ENCODE results near the gene EHMT1. TPM values are rescaled to one million over a fixed set of nuclear protein-coding genes. Genes with fewer than 3 reads are reported as not detected.
"Not testable (repeated sequence)": the region's sequence is repeated elsewhere in the genome, so short reads cannot be mapped to it uniquely, and the experiment has no call there.

Gene EHMT1
- total RNA-seq, 1 experiment from 2014 or later, result 38.4 TPM

- no peak for DNase-seq (ENCODE audit: low read depth)
These were observed 141.0 kb downstream of the EHMT1 start for GRCh38 chr9:137759649-137760321.

GRCh38 chr9:137760426-137760825 lies 141.6 kb downstream of the EHMT1 start:
- DNase-seq (ENCODE audit: low read depth), result peak; percentile 10

- no peak for DNase-seq (ENCODE audit: low read depth)
These were observed 142.2 kb downstream of the EHMT1 start for GRCh38 chr9:137761032-137761431.

GRCh38 chr9:137761793-137762192 lies 143.0 kb downstream of the EHMT1 start:
- DNase-seq (ENCODE audit: low read depth), result no peak

- no peak for DNase-seq (ENCODE audit: low read depth)
These were observed 143.7 kb downstream of the EHMT1 start for GRCh38 chr9:137762414-137763061.

GRCh38 chr9:137763271-137763955 lies 144.6 kb downstream of the EHMT1 start:
- DNase-seq (ENCODE audit: low read depth), result no peak

GRCh38 chr9:137764171-137764671 lies 145.4 kb downstream of the EHMT1 start:
- no peak for DNase-seq (ENCODE audit: low read depth)

- no peak for DNase-seq (ENCODE audit: low read depth)
These were observed 146.2 kb downstream of the EHMT1 start for GRCh38 chr9:137764981-137765380.

- DNase-seq (ENCODE audit: low read depth), result no peak
These were observed 146.7 kb downstream of the EHMT1 start for GRCh38 chr9:137765536-137765935.

GRCh38 chr9:137771580-137771979 lies 152.8 kb downstream of the EHMT1 start:
- no peak for DNase-seq (ENCODE audit: low read depth)

GRCh38 chr9:137772281-137772873 lies 153.6 kb downstream of the EHMT1 start:
- DNase-seq (ENCODE audit: low read depth), result no peak

- DNase-seq (ENCODE audit: low read depth), result no peak
These were observed 156.1 kb downstream of the EHMT1 start for GRCh38 chr9:137774775-137775386.

- DNase-seq (ENCODE audit: low read depth), result no peak
These were observed 157.6 kb downstream of the EHMT1 start for GRCh38 chr9:137776306-137776995.

GRCh38 chr9:137777761-137778160 lies 159.0 kb downstream of the EHMT1 start:
- no peak for DNase-seq (ENCODE audit: low read depth)

- no peak for DNase-seq (ENCODE audit: low read depth)
These were observed 159.5 kb downstream of the EHMT1 start for GRCh38 chr9:137778336-137778735.

GRCh38 chr9:137778914-137779313 lies 160.1 kb downstream of the EHMT1 start:
- no peak for DNase-seq (ENCODE audit: low read depth)

GRCh38 chr9:137780031-137780430 lies 161.2 kb downstream of the EHMT1 start:
- not testable (repeated sequence) for DNase-seq (ENCODE audit: low read depth)

GRCh38 chr9:137781906-137782585 lies 163.2 kb downstream of the EHMT1 start:
- DNase-seq (ENCODE audit: low read depth), result no peak

- DNase-seq (ENCODE audit: low read depth), result no peak
These were observed 164.7 kb downstream of the EHMT1 start for GRCh38 chr9:137783521-137783920.

GRCh38 chr9:137784046-137784445 lies 165.2 kb downstream of the EHMT1 start:
- no peak for DNase-seq (ENCODE audit: low read depth)

Data from M059J (cell line).